HG03558 (cell line): ENCODE data around the gene FBXW8.

Experiments
- ATAC-seq: cut with Tn5 transposase; IDR thresholded peaks from one replicate; pipeline ENCODE4 v1.9.1; 2021; ENCODE audit warnings: moderate number of reproducible peaks; ENCODE audit not compliant: unreplicated experiment; ENCODE audit errors: extremely low read depth

FBXW8 gene

GRCh38 chr12:117015811-117016210 is 105.1 kb downstream of the FBXW8 start:
- ATAC-seq = no peak

- no peak for ATAC-seq
Measured at GRCh38 chr12:117017807-117018206, 107.1 kb downstream of the FBXW8 start.

- no peak for ATAC-seq
Measured at GRCh38 chr12:117018276-117018675, 107.5 kb downstream of the FBXW8 start.

GRCh38 chr12:117018685-117019084 is 107.9 kb downstream of the FBXW8 start:
- no peak for ATAC-seq

GRCh38 chr12:117019866-117020265 is 109.1 kb downstream of the FBXW8 start:
- no peak for ATAC-seq

GRCh38 chr12:117020536-117021220 is 109.9 kb downstream of the FBXW8 start:
- no peak for ATAC-seq

GRCh38 chr12:117022465-117022864 is 111.7 kb downstream of the FBXW8 start:
- no peak for ATAC-seq

GRCh38 chr12:117023998-117024960 is 113.5 kb downstream of the FBXW8 start:
- ATAC-seq = no peak

GRCh38 chr12:117024961-117025480 is 114.3 kb downstream of the FBXW8 start:
- ATAC-seq = no peak

GRCh38 chr12:117025481-117026151 is 114.9 kb downstream of the FBXW8 start:
- no peak for ATAC-seq

GRCh38 chr12:117026343-117026742 is 115.6 kb downstream of the FBXW8 start:
- ATAC-seq = no peak

- ATAC-seq = no peak
Measured at GRCh38 chr12:117026921-117027250, 116.1 kb downstream of the FBXW8 start.

GRCh38 chr12:117027251-117028086 is 116.7 kb downstream of the FBXW8 start:
- no peak for ATAC-seq

GRCh38 chr12:117028254-117028653 is 117.5 kb downstream of the FBXW8 start:
- ATAC-seq = no peak

- no peak for ATAC-seq
Measured at GRCh38 chr12:117030187-117030900, 119.6 kb downstream of the FBXW8 start.

GRCh38 chr12:117031843-117032592 is 121.3 kb downstream of the FBXW8 start:
- ATAC-seq = no peak

- no peak for ATAC-seq
Measured at GRCh38 chr12:117032593-117033381, 122.0 kb downstream of the FBXW8 start.
